HG03280 (cell line): ENCODE data around the gene CERK.
"Not testable (repeated sequence)": the region's sequence is repeated elsewhere in the genome, so short reads cannot be mapped to it uniquely, and the experiment has no call there.

ENCODE experiments used
- ATAC-seq: cut with Tn5 transposase; IDR thresholded peaks from one replicate; pipeline ENCODE4 v1.9.1; 2021; ENCODE audit warnings: mild to moderate bottlenecking, moderate library complexity; ENCODE audit not compliant: unreplicated experiment

Gene CERK

GRCh38 chr22:46650078-46650810, 87.8 kb downstream of the CERK start:
- ATAC-seq, result no peak

- no peak for ATAC-seq
Observed at GRCh38 chr22:46649141-46650077, 88.6 kb downstream of the CERK start.

GRCh38 chr22:46648225-46648820, 89.7 kb downstream of the CERK start:
- ATAC-seq, result not testable (repeated sequence)

DNA sequence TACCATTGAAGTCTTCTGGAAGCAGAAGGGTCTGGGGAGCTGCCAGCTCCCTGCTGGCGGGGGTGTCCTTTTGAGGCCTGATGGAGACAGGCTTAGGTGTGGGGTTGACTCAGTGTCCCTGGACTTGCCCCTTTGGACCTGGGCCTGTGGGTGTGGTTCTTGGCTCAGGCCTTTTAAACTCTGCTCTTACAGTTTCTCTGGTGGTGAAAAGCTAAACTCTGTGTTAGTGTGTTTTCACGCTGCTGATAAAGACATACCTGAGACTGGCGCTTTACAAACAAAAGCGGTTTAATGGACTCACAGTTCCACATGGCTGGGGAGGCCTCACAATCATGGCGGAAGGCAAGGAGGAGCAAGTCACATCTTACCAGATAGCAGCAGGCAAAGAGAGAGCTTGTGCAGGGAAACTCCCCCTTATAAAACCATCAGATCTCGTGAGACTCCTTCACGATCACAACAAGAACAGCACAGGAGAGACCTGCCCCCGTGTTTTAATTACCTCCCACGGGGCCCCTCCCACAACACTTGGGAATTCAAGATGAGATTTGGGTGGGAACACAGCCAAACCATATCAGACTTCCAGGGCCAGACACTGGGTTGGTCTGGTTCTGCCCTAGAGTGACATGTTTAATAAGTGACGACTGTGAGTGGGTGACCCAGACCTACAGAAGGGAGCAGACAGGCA, 91.4 kb downstream of the CERK start:
- ATAC-seq, result no peak

GRCh38 chr22:46642840-46643480, 95.1 kb downstream of the CERK start:
- ATAC-seq, result not testable (repeated sequence)

DNA sequence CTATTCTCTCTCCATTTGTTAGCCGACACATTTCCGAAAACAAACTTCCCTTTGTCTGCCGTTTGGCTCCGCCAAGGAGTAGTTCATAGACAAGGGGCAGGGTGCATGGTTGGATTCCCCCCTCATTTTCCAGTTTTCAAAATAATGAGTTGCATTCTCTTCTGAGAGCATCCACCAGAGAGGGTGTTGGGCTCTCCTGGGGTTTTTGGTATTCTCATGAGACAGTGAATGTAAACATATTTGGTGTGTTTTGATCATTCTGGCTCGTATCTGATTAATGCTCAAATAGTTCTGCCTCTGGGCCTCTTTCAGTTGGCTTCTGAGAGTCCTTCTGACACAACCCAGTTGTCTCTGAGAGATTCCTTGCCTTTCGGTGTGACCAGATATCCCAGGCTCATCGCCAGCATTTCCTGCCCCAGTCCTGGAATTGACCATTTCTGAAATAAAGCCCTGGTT, 96.2 kb downstream of the CERK start:
- no peak for ATAC-seq

- ATAC-seq, result no peak
Observed at GRCh38 chr22:46640293-46641055, 97.6 kb downstream of the CERK start.

GRCh38 chr22:46639843-46640242, 98.2 kb downstream of the CERK start:
- no peak for ATAC-seq

- ATAC-seq, result no peak
Observed at GRCh38 chr22:46638601-46639431, 99.2 kb downstream of the CERK start.

DNA sequence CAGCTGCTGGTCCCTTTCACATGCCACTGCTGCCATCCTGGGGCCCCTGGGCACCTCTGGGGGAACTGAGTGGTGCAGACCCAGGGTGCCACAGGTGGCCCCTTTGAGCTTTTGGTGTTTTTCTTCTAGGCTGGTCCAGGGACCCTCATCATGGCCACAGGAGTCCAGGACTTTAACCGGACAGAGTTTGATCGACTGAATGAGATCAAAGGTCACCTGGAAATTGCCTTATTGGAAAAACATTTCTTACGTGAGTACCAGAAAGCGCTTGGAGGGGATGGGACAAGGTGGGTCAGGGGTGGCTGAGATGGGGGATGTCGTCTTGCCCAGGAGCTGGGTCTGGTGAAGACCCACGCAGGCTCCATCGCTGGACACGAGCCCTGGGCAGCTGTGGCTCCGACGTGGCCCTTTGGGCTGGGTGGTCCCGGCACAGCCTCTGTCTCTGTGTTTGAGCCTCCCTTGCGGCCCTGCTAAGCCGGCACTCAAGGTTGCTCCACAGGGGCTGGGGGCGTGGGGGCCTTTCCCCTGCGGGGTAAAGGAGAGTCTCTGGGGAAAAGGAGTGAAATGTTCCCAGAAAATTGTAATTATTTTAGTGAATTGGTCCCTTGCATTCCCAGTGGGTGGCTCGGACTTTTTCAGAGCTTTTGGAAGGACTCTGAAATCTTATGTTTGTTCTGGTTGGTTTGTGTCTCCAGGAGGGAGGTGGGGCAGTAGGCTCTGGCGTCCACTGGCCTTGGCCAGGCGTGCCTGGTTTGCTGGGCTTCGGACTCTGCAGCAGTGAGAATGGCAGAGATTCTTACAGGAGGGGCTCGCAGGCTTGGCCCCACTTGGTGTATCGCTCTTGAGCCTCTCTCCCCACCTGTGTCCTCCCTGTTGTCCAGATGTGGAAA, 100.1 kb downstream of the CERK start:
- ATAC-seq, result no peak

DNA sequence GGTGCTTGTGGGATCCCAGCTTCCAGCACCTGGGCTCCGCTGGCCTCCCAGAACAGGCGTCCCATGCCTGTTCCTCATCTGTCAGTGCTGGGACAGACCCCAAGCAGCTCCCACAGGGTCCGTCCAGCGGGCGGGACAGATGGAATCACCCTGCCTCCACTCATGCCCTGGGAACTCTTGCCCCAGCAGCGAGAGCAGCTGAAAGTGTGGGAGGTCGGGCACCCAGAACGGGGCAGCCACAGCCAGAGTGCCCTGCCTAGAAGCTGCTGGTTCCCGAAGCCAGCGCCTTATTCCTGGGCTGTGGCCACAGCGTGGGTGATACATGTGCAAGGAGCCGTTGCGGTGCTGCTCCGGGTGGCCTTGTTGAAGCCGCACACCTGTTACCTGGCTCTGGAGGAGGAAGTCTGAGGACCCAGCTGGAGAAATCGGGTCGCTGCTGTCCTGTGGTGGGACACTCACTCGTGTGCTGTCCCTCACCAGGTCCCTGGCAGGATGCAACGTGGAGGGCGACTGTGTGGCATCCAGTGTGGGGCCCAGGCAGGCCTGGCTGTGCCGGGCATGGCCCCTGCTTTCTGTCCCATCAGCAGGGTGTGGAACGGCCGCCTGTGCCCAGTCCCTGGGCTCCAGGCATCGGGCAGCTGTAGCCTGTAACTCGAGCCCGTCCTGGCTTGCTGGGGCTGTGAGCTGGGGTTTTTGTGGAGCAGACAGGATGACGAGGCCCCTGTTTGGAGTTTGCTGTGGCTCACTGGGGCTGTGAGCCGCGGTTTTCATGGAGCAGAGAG, 101.6 kb downstream of the CERK start:
- no peak for ATAC-seq

DNA sequence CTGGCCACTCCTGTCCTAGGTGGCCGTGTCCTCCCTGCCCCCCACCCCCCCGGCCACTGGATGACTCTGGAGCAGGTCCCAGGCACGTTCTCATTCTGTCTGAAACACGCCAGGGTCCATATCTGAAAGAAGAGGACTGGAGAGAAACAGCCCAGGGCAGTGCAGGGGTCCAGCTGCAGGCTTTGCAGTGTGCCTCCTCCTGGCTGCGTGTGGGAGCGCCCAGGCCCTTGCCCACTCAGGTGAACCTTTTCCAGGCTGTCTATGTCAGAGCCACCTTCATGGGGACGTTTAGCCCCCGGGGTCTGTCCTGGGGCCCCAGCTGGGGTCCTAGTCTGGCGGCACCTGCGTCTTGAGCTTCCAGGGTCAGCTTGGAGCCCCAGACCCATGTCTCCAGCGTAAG, 102.3 kb downstream of the CERK start:
- ATAC-seq, result no peak

DNA sequence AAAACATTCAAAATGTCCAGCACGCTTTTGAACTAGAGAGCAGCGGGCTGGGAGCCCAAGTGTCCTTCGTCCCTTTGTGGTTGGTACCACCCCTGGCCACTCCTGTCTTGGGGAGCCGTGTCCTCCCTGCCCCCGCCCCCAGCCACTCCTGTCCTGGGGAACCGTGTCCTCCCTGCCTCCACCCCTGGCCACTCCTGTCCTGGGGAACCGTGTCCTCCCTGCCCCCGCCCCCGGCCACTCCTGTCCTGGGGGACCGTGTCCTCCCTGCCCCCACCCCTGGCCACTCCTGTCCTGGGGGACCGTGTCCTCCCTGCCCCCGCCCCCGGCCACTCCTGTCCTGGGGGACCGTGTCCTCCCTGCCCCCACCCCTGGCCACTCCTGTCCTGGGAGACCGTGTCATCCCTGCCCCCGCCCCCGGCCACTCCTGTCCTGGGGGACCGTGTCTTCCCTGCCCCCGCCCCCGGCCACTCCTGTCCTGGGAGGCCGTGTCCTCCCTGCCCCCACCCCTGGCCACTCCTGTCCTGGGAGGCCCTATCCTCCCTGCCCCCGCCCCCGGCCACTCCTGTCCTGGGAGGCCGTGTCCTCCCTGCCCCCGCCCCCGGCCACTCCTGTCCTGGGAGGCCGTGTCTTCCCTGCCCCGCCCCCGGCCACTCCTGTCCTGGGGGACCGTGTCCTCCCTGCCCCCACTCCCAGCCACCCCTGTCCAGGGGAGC, 102.9 kb downstream of the CERK start:
- ATAC-seq, result not testable (repeated sequence)
